ENCODE measurements around the gene GKN2. TPM values are rescaled to one million over a fixed set of nuclear protein-coding genes. Genes with fewer than 3 reads are reported as not detected.

GKN2 gene
- total RNA-seq, 1 experiment from 2014 or later = not detected

DNA sequence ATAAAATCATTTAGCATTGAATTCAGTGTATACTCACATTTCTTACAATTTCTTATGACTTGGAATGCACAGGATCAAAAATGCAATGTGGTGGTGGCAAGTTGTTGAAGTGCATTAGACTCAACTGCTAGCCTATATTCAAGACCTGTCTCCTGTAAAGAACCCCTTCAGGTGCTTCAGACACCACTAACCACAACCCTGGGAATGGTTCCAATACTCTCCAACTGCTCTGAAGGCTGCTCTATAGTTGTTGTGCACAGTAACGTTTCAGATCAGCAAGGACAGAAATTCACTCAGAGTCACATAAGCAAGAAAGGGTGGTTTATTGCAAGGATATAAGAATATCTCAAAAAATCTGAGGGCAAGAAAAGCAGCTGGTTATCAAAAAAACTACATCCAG, 28.3 kb upstream of the GKN2 start:
- Histone ChIP-seq H2BK15ac (ENCODE audit: low read depth, low read length) (no peak overlapping the region), H2BK5ac (ENCODE audit: insufficient read length, low read length) (no peak overlapping the region), H2BK120ac (ENCODE audit: low read depth, low read length, poor library complexity, severe bottlenecking) (no peak overlapping the region), H3T11ph (ENCODE audit: low read length) (no peak overlapping the region), H3K56ac (ENCODE audit: insufficient read length, low read depth, low read length) (no peak overlapping the region), H4K5ac (ENCODE audit: insufficient read length, low read depth, low read length) (no peak overlapping the region), H3K9ac (ENCODE audit: extremely low read depth, insufficient read length, low read length) (no peak overlapping the region), H3K9me3 (ENCODE audit: control insufficient read depth, low read depth, low read length) (no peaks in the 10 kb centered on the region), H4K91ac (ENCODE audit: insufficient read length, low read depth, low read length) (no peak overlapping the region), H3K4me2 (ENCODE audit: insufficient read depth, insufficient read length, low read length) (no peak overlapping the region), H3K18ac (ENCODE audit: insufficient read length, low read depth, low read length) (no peak overlapping the region), H3K23ac (ENCODE audit: insufficient read length, low read depth, low read length) (no peak overlapping the region), H3K27ac (ENCODE audit: insufficient read length, low read depth, low read length) (no peak overlapping the region), H3K4me1 (ENCODE audit: insufficient read depth, low read length) (no peaks in the 10 kb centered on the region), H3K14ac (ENCODE audit: insufficient read depth, low read length) (no peak overlapping the region), H4K8ac (replicated peaks; ENCODE audit: insufficient read length, low read depth, low read length) (no peak overlapping the region), H2AFZ (ENCODE audit: low read length) (no peak overlapping the region), H4K20me1 (ENCODE audit: control insufficient read depth, insufficient read depth, insufficient read length) (no peaks in the 10 kb centered on the region), H3K4ac (ENCODE audit: low read depth, low read length) (no peak overlapping the region), H2BK12ac (ENCODE audit: insufficient read length, low read depth, low read length) (no peak overlapping the region), H3K79me1 (ENCODE audit: insufficient read depth, low read depth, low read length, poor library complexity, severe bottlenecking) (no peaks in the 10 kb centered on the region), H2AK5ac (ENCODE audit: insufficient read length, low read length) (no peak overlapping the region), H3K23me2 (ENCODE audit: insufficient read length, low read depth, low read length, poor library complexity, severe bottlenecking) (no peaks in the 10 kb centered on the region), H2BK20ac (ENCODE audit: low read depth, low read length, poor library complexity, severe bottlenecking) (no peak overlapping the region), H3K27me3 (ENCODE audit: insufficient read depth, low read length) (no peaks in the 10 kb centered on the region), H3K79me2 (ENCODE audit: insufficient read depth, low read length) (no peaks in the 10 kb centered on the region)
- H3K9me3 Mint-ChIP-seq = no peaks in the 10 kb centered on the region
- H3K27ac Mint-ChIP-seq = no peak overlapping the region
- peaks cover 8 to 10% of the 10 kb centered on the region in 2 experiments for H3K4me1 Mint-ChIP-seq
- WGBS (ENCODE audit: extremely low coverage, insufficient read length, low lambda C conversion rate) = no CpG with 5 or more reads among the region's 1 CpG
- TF ChIP-seq CTCF (conservative IDR thresholded peaks at IDR 0.05) = no peak
- no peak for DNase-seq
- H3K27me3 Mint-ChIP-seq (ENCODE audit: low read depth) = peaks cover 12% of the 10 kb centered on the region
- H3K4me3 Mint-ChIP-seq = no peak overlapping the region
- H3K36me3 Mint-ChIP-seq (ENCODE audit: insufficient read depth in 1 of 3, low read depth in 3 of 3) = no peaks in the 10 kb centered on the region

All from H9 (cell line).